Liver (tissue), 9 donors: Measurements from ENCODE around the gene AXIN2. TPM values are rescaled to one million over a fixed set of nuclear protein-coding genes. Genes with fewer than 3 reads are reported as not detected.

Experiments
- DNase-seq: peaks from one replicate; pipeline ENCODE4 v3.0.0-alpha.2; 2017; ENCODE audit warnings: low spot score
- H3K27ac ChIP-seq, 2 donors: one replicate each; pipeline ENCODE4 v1.7.0; 2013; ENCODE audit warnings: inconsistent platforms in 2 of 2, low read length in 2 of 2, control low read depth in 1 of 2, low read depth in 1 of 2, mild to moderate bottlenecking in 1 of 2
- H3K27me3 ChIP-seq, 4 donors: one replicate each; pipeline versions ENCODE4 v1.6.1 to v1.7.0; 2013; ENCODE audit warnings: low read length in 3 of 4, inconsistent platforms in 1 of 4, mild to moderate bottlenecking in 1 of 4, moderate library complexity in 1 of 4; ENCODE audit not compliant: control insufficient read depth in 4 of 4, insufficient read depth in 4 of 4
- H3K36me3 ChIP-seq, 4 donors: one replicate each; pipeline versions ENCODE4 v1.6.1 to v1.7.0; 2013; ENCODE audit warnings: low read length in 3 of 4, mild to moderate bottlenecking in 3 of 4, low read depth in 1 of 4, moderate library complexity in 1 of 4; ENCODE audit not compliant: control insufficient read depth in 4 of 4, insufficient read depth in 3 of 4
- H3K4me1 ChIP-seq, 4 donors: one replicate each; pipeline versions ENCODE4 v1.6.1 to v1.7.0; 2013; ENCODE audit warnings: low read length in 3 of 4, mild to moderate bottlenecking in 3 of 4, moderate library complexity in 1 of 4; ENCODE audit not compliant: control insufficient read depth in 4 of 4, insufficient read depth in 4 of 4
- H3K4me3 ChIP-seq, 3 donors: one replicate each; pipeline versions ENCODE4 v1.6.1 to v1.7.0; 2013; ENCODE audit warnings: low read length in 3 of 3, control low read depth in 1 of 3, low read depth in 1 of 3, mild to moderate bottlenecking in 1 of 3
- H3K9ac ChIP-seq, 2 donors: one replicate each; pipeline ENCODE4 v1.7.0; 2013; ENCODE audit warnings: low read length in 2 of 2, mild to moderate bottlenecking in 2 of 2, moderate library complexity in 2 of 2, control low read depth in 1 of 2, low read depth in 1 of 2
- H3K9me3 ChIP-seq, 4 donors: one replicate each; pipeline versions ENCODE4 v1.6.1 to v1.7.0; 2013; ENCODE audit warnings: low read length in 3 of 4; ENCODE audit not compliant: control insufficient read depth in 4 of 4
- JUND ChIP-seq, 2 donors: IDR thresholded peaks; 2 replicates each; pipeline ENCODE4 v1.6.1; 2016; ENCODE audit warnings: antibody characterized with exemption in 2 of 2
- NR2F2 ChIP-seq: IDR thresholded peaks from 2 replicates; pipeline ENCODE4 v1.6.1; 2016; ENCODE audit warnings: antibody characterized with exemption
- RAD21 ChIP-seq, 2 donors: IDR thresholded peaks; 2 replicates each; pipeline ENCODE4 v1.6.1; 2016; ENCODE audit warnings: antibody characterized with exemption in 2 of 2, mild to moderate bottlenecking in 2 of 2
- RXRA ChIP-seq, 2 donors: IDR thresholded peaks; 2 replicates each; pipeline ENCODE4 v1.6.1; 2017 to 2018; ENCODE audit warnings: antibody characterized with exemption in 2 of 2, mild to moderate bottlenecking in 1 of 2
- YY1 ChIP-seq: IDR thresholded peaks from 2 replicates; pipeline ENCODE4 v1.6.1; 2016; ENCODE audit warnings: antibody characterized with exemption, mild to moderate bottlenecking
- WGBS: extraction: QIAGEN DNeasy Blood & Tissue Kit; methylation state at CpG from one replicate; pipeline ENCODE4 v1.1.7; 2013; 5-methylcytosine and 5-hydroxymethylcytosine counted together
- polyA plus RNA-seq, 2 donors: library from polyadenylated mRNA; stranded (reverse) in 1 of 2; unstranded in 1 of 2; fragments of 200-250 nt in 1 of 2; fragments of >200 nt in 1 of 2; fragmentation: Nextera tagmentation in 1 of 2; extraction: Ambion mirVana in 1 of 2; gene quantifications; one replicate each; pipeline versions ENCODE4 v1.2.1 to v1.2.3, GENCODE V29; 2013 to 2015
- total RNA-seq, 2 donors: library from RNA; depleted of rRNA; stranded (reverse); fragments of >200 nt; gene quantifications; one replicate each; pipeline ENCODE4 v1.2.3, GENCODE V29; 2014
- TF ChIP-seq, protein P1 (sequence below): IDR thresholded peaks from 2 replicates; pipeline ENCODE4 v1.6.1; 2016; ENCODE audit warnings: antibody characterized with exemption
- TF ChIP-seq, protein P2 (sequence below): IDR thresholded peaks from 2 replicates; pipeline ENCODE4 v1.6.1; 2016; ENCODE audit warnings: antibody characterized with exemption
- TF ChIP-seq, protein P3 (sequence below): fragments of 150-350 bp; IDR thresholded peaks from 2 replicates; pipeline ENCODE4 v1.5.1; 2017; ENCODE audit warnings: improper control_type of control experiment, low read depth, low read length; ENCODE audit not compliant: missing input control
- donor health status: healthy.
- donor health status: healthy.
- donor health status: healthy.
- donor health status: healthy.
- donor health status: healthy.

The AXIN2 gene
- total and polyA plus RNA-seq, 4 donors: 0.33 to 3.5 (median 1.5) TPM

DNA sequence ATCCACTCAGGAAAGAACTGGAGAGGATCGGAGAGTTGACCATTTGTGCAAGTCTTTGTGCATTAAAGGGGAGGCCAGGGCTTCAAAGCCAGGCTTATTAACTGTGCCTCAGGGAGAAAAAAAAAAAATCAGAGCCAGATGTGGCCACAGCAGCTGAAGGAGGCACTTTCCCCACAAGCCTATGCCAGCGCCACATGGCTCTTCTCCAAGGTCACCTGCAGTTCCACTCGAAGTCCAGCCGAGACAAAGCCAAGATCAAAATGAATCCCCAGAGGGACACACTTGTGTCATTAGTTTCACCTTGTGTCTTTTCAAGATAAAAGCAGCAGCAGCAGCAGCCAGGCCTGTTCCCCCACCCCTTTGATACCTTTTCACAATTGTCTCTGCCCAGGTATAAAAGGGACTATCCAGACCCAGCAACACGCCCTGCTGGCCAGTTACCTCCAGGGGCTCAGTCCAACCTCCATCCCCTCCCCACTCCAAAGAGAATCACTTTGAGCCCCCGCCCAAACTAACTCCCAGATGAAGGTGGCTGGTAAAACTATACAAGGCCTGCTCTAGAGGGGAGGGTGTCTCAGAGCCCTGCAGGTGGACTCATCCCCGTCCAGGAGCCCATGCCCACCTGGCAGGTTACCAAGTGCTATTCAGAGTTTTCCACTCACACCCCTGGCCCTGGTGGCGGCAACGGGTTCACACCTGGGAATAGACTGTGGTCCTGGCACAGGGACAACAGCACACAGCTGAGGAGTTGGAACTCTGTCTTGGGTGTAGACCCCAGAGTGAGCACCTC, 29.2 kb downstream of the AXIN2 start:
- Histone ChIP-seq H3K27me3 (no peaks in the 10 kb centered on the region), H3K9me3 (no peaks in the 10 kb centered on the region), H3K9ac (no peak overlapping the region), H3K4me3 (no peak overlapping the region), H3K36me3 (peaks cover 0 to 7% (median 0%) of the 10 kb centered on the region in 4 donors), H3K4me1 (peaks cover 5 to 15% (median 10%) of the 10 kb centered on the region in 4 donors), H3K27ac (no peak overlapping the region)
- TF ChIP-seq RXRA (IDR thresholded peaks at IDR 0.05) (no peak), JUND (IDR thresholded peaks at IDR 0.05) (no peak), RAD21 (IDR thresholded peaks at IDR 0.05) (no peak), YY1 (no peak)
- TF ChIP-seq, protein P1, sequence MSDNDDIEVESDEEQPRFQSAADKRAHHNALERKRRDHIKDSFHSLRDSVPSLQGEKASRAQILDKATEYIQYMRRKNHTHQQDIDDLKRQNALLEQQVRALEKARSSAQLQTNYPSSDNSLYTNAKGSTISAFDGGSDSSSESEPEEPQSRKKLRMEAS: no peak
- 74% methylated on average over 9 of the region's 9 CpGs for WGBS
- no peak for DNase-seq

DNA sequence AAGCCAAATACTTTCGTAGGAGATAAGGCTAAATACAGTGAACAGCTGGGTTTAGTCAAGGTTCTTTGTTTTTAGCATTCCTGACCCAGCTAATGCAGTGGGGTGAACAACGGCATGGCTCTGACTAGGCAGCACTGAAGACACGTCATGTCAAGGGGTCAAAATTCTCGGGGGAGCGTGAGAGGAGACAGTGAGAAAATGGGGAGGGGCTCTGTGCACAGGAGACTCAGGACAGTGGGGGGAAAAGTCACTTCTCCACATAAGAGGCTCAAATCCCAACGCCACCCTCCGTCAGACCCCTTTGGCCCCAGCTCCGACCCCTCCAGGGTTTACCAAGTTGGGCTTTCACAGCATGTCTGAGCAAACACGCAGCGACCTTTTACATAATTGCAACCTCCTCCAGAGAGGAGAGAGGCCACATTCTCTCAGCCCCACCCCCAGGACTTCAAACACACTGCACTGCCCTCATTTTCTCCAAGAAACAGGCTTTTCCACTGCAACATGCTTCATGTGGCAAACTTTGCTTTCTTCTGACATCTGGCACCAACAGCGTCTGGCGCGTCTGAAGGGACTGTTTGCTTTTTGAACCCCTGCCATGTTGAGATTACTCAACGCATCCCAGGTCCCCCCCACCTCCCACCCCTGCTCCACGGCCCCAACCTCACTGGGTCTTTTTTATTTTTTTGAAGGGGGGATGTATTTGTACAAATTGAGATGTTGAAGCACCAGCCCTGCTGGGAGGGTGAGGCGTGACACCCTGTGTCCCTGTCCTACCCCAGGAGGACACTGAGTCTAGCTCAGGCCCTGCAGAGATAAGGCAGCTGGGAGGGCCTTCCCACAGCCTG, 30.0 kb downstream of the AXIN2 start:
- Histone ChIP-seq H3K4me1 (peaks cover 5 to 15% (median 10%) of the 10 kb centered on the region in 4 donors), H3K4me3 (no peak overlapping the region), H3K27ac (peak overlapping the region in 1 of 2 donors; percentile 30), H3K27me3 (no peaks in the 10 kb centered on the region), H3K9ac (no peak overlapping the region), H3K36me3 (peaks cover 0 to 2% (median 0%) of the 10 kb centered on the region in 4 donors), H3K9me3 (no peaks in the 10 kb centered on the region)
- 48% methylated on average over 16 of the region's 16 CpGs for WGBS
- no peak for DNase-seq
- no peak for TF ChIP-seq YY1
- peak; percentile 87 for TF ChIP-seq NR2F2
- TF ChIP-seq, protein P1: no peak
- TF ChIP-seq, protein P2, sequence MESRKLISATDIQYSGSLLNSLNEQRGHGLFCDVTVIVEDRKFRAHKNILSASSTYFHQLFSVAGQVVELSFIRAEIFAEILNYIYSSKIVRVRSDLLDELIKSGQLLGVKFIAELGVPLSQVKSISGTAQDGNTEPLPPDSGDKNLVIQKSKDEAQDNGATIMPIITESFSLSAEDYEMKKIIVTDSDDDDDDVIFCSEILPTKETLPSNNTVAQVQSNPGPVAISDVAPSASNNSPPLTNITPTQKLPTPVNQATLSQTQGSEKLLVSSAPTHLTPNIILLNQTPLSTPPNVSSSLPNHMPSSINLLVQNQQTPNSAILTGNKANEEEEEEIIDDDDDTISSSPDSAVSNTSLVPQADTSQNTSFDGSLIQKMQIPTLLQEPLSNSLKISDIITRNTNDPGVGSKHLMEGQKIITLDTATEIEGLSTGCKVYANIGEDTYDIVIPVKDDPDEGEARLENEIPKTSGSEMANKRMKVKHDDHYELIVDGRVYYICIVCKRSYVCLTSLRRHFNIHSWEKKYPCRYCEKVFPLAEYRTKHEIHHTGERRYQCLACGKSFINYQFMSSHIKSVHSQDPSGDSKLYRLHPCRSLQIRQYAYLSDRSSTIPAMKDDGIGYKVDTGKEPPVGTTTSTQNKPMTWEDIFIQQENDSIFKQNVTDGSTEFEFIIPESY: no peak
- TF ChIP-seq, protein P3, sequence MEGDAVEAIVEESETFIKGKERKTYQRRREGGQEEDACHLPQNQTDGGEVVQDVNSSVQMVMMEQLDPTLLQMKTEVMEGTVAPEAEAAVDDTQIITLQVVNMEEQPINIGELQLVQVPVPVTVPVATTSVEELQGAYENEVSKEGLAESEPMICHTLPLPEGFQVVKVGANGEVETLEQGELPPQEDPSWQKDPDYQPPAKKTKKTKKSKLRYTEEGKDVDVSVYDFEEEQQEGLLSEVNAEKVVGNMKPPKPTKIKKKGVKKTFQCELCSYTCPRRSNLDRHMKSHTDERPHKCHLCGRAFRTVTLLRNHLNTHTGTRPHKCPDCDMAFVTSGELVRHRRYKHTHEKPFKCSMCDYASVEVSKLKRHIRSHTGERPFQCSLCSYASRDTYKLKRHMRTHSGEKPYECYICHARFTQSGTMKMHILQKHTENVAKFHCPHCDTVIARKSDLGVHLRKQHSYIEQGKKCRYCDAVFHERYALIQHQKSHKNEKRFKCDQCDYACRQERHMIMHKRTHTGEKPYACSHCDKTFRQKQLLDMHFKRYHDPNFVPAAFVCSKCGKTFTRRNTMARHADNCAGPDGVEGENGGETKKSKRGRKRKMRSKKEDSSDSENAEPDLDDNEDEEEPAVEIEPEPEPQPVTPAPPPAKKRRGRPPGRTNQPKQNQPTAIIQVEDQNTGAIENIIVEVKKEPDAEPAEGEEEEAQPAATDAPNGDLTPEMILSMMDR: peak; percentile 39
- TF ChIP-seq RXRA (IDR thresholded peaks at IDR 0.05): peak in 1 of 2 donors; percentile 13
